ENCODE results near the gene GRAP.

The GRAP gene

DNA sequence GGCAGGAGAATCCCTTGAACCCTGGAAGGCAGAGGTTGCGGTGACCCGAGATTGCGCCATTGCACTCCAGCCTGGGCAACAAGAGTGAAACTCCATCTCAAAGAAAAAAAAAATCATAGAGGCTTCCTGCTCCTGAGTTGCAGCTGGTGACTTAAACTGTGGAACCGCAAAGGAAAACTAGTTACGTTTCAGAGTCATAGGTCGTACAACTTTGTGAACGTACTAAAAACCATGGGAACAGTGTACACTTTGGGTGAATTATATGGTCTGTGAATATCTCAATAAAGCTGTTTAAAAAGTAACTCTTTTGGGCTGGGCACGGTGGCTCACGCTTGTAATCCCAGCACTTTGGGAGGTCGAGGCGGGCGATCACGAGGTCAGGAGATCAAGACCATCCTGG lies 71.2 kb downstream of the GRAP start:
- H3K36me3 ChIP-seq (ENCODE audit: control insufficient read depth in 2 of 2, insufficient read depth in 1 of 2, low read length in 2 of 2) = peaks cover 0 to 77% of the 10 kb centered on the region in 2 experiments; a peak in 2 of 3 replicates
- H3K4me1 ChIP-seq (ENCODE audit: control insufficient read depth, insufficient read depth, low read length) = no peaks in the 10 kb centered on the region
- H3K9me3 ChIP-seq (ENCODE audit: control insufficient read depth, insufficient read depth, low read depth, low read length) = no peaks in the 10 kb centered on the region
- CTCF ChIA-PET = interaction anchor here (0.6 to 2.5 kb wide), 3 partner anchors 14 to 1990 kb away, joined by 3 to 10 read pairs (median 5); no protein-coding TSS in a partner anchor
- H3K27ac ChIP-seq (ENCODE audit: extremely low read depth, low read depth, low read length) = no peak overlapping the region
- POLR2A ChIA-PET = interaction anchor here (0.9 to 1.1 kb wide), 2 partner anchors 21 to 29 kb away, joined by 3 read pairs; partner anchors contain the start of gene FAM83G
- no peak overlapping the region for H3K4me3 ChIP-seq (ENCODE audit: low read depth, low read length)
- TF ChIP-seq ZNF561 (tag by site-specific recombination; IDR thresholded peaks at IDR 0.05; ENCODE audit: borderline replicate concordance) (no peak), ZNF514 (tag by site-specific recombination; IDR thresholded peaks at IDR 0.05) (no peak), ZNF571 (tag by site-specific recombination; IDR thresholded peaks at IDR 0.05) (no peak)
- TF ChIP-seq, protein P1, sequence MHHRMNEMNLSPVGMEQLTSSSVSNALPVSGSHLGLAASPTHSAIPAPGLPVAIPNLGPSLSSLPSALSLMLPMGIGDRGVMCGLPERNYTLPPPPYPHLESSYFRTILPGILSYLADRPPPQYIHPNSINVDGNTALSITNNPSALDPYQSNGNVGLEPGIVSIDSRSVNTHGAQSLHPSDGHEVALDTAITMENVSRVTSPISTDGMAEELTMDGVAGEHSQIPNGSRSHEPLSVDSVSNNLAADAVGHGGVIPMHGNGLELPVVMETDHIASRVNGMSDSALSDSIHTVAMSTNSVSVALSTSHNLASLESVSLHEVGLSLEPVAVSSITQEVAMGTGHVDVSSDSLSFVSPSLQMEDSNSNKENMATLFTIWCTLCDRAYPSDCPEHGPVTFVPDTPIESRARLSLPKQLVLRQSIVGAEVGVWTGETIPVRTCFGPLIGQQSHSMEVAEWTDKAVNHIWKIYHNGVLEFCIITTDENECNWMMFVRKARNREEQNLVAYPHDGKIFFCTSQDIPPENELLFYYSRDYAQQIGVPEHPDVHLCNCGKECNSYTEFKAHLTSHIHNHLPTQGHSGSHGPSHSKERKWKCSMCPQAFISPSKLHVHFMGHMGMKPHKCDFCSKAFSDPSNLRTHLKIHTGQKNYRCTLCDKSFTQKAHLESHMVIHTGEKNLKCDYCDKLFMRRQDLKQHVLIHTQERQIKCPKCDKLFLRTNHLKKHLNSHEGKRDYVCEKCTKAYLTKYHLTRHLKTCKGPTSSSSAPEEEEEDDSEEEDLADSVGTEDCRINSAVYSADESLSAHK (tag by site-specific recombination; IDR thresholded peaks at IDR 0.05) = no peak
- TF ChIP-seq, protein P2, sequence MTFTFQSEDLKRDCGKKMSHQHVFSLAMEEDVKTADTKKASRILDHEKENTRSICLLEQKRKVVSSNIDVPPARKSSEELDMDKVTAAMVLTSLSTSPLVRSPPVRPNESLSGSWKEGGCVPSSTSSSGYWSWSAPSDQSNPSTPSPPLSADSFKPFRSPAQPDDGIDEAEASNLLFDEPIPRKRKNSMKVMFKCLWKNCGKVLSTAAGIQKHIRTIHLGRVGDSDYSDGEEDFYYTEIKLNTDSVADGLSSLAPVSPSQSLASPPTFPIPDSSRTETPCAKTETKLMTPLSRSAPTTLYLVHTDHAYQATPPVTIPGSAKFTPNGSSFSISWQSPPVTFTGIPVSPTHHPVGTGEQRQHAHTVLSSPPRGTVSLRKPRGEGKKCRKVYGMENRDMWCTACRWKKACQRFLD (tag by site-specific recombination; IDR thresholded peaks at IDR 0.05) = no peak

- POLR2A ChIA-PET = interaction anchor here (1.1 kb wide), 1 partner anchor 22 kb away, joined by 3 read pairs; no protein-coding TSS in a partner anchor
These were observed 72.2 kb downstream of the GRAP start for GRCh38 chr17:18974407-18975149.

GRCh38 chr17:18971801-18972200 lies 75.0 kb downstream of the GRAP start:
- CTCF ChIA-PET = interaction anchor here (1.8 kb wide), 1 partner anchor 11 kb away, joined by 13 read pairs; no protein-coding TSS in a partner anchor
- no peak overlapping the region for H3K4me3 ChIP-seq (ENCODE audit: low read depth, low read length)
- no peaks in the 10 kb centered on the region for H3K9me3 ChIP-seq (ENCODE audit: control insufficient read depth, insufficient read depth, low read depth, low read length)
- H3K27ac ChIP-seq (ENCODE audit: extremely low read depth, low read depth, low read length) = no peak overlapping the region
- TF ChIP-seq ZNF155 (tag by site-specific recombination; IDR thresholded peaks at IDR 0.05) (no peak), ZNF239 (tag by site-specific recombination; IDR thresholded peaks at IDR 0.05) (no peak), ZNF302 (tag by site-specific recombination; IDR thresholded peaks at IDR 0.05; ENCODE audit: low read depth) (no peak), ZNF600 (tag by site-specific recombination; IDR thresholded peaks at IDR 0.05) (peak; percentile 90), ZNF121 (tag by site-specific recombination; IDR thresholded peaks at IDR 0.05) (no peak), ZNF423 (tag by site-specific recombination; IDR thresholded peaks at IDR 0.05) (no peak)
- TF ChIP-seq, protein P3, sequence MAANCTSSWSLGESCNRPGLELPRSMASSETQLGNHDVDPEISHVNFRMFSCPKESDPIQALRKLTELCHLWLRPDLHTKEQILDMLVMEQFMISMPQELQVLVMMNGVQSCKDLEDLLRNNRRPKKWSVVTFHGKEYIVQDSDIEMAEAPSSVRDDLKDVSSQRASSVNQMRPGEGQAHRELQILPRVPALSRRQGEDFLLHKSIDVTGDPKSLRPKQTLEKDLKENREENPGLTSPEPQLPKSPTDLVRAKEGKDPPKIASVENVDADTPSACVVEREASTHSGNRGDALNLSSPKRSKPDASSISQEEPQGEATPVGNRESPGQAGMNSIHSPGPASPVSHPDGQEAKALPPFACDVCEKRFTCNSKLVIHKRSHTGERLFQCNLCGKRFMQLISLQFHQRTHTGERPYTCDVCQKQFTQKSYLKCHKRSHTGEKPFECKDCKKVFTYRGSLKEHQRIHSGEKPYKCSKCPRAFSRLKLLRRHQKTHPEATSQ (tag by site-specific recombination; IDR thresholded peaks at IDR 0.05) = no peak
- TF ChIP-seq, protein P4, sequence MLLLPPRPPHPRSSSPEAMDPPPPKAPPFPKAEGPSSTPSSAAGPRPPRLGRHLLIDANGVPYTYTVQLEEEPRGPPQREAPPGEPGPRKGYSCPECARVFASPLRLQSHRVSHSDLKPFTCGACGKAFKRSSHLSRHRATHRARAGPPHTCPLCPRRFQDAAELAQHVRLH (tag by site-specific recombination; IDR thresholded peaks at IDR 0.05) = no peak
- peaks cover 11% of the 10 kb centered on the region for H3K4me1 ChIP-seq (ENCODE audit: control insufficient read depth, insufficient read depth, low read length)
- POLR2A ChIA-PET = interaction anchor here (1.4 kb wide), 1 partner anchor 9 kb away, joined by 3 read pairs; no protein-coding TSS in a partner anchor
- H3K36me3 ChIP-seq (ENCODE audit: control insufficient read depth in 2 of 2, insufficient read depth in 1 of 2, low read length in 2 of 2) = peaks cover 0 to 40% of the 10 kb centered on the region in 2 experiments; a peak in 2 of 3 replicates

More at GRCh38 chr17:18974407-18975149, 72.2 kb downstream of the GRAP start:
- Histone ChIP-seq H3K27ac (ENCODE audit: extremely low read depth, low read depth, low read length) (no peak overlapping the region), H3K4me1 (ENCODE audit: control insufficient read depth, insufficient read depth, low read length) (no peaks in the 10 kb centered on the region), H3K4me3 (ENCODE audit: low read depth, low read length) (no peak overlapping the region), H3K36me3 (ENCODE audit: control insufficient read depth in 2 of 2, insufficient read depth in 1 of 2, low read length in 2 of 2) (peaks cover 0 to 67% of the 10 kb centered on the region in 2 experiments; a peak in 2 of 3 replicates), H3K9me3 (ENCODE audit: control insufficient read depth, insufficient read depth, low read depth, low read length) (no peaks in the 10 kb centered on the region)
- TF ChIP-seq, protein P5, sequence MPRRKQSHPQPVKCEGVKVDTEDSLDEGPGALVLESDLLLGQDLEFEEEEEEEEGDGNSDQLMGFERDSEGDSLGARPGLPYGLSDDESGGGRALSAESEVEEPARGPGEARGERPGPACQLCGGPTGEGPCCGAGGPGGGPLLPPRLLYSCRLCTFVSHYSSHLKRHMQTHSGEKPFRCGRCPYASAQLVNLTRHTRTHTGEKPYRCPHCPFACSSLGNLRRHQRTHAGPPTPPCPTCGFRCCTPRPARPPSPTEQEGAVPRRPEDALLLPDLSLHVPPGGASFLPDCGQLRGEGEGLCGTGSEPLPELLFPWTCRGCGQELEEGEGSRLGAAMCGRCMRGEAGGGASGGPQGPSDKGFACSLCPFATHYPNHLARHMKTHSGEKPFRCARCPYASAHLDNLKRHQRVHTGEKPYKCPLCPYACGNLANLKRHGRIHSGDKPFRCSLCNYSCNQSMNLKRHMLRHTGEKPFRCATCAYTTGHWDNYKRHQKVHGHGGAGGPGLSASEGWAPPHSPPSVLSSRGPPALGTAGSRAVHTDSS (tag by site-specific recombination; IDR thresholded peaks at IDR 0.05) = no peak
- TF ChIP-seq ZXDB (tag by site-specific recombination; IDR thresholded peaks at IDR 0.05) (no peak), ZNF366 (tag by site-specific recombination; conservative IDR thresholded peaks at IDR 0.05) (no peak), YY1 (tag by site-specific recombination; IDR thresholded peaks at IDR 0.05) (no peak), ZBTB17 (tag by site-specific recombination; IDR thresholded peaks at IDR 0.05) (no peak), ZNF248 (tag by site-specific recombination; IDR thresholded peaks at IDR 0.05) (no peak), ZNF571 (tag by site-specific recombination; IDR thresholded peaks at IDR 0.05) (no peak)
- CTCF ChIA-PET = interaction anchor here (0.6 to 2.5 kb wide), 2 partner anchors 13 to 14 kb away, joined by 4 to 10 read pairs; no protein-coding TSS in a partner anchor

All from HEK293 (cell line).